NCI-H2081 treated with DMSO at 0.1 percent for 48 hours (cell line): Measurements from ENCODE around the gene WDR49.

Source experiments
- DNase-seq: peaks from one replicate; lab custom pipeline; 2025; lab: John Stamatoyannopoulos, UW

WDR49 gene

DNA sequence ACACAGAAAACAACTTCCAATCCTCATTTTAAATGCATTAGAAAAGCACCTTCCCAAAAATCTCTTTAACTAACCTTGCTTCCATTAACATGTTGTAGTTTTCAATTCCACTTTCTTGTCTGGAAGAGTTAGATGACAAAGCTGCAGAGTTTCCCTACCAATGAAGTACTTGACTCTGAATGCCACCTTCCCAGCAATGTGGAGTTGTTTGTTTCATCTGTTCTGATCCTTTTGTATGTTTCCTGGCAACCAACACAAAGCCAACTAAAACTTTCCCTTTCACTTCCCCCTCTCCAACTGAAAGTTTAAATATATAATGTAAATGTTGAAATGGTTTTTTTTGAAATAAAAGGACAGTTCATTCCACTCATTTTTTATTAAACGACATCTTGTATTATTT is at the start of gene WDR49:
TSS of gene WDR49 (minus strand) at position 183 of the 400 bp plus-strand sequence. CDS start 517 bp downstream, outside the sequence.
- no peak for DNase-seq

- no peak for DNase-seq
Observed at GRCh38 chr3:167700926-167701325, 47.2 kb upstream of the WDR49 start.

GRCh38 chr3:167700046-167700445 is 46.3 kb upstream of the WDR49 start:
- no peak for DNase-seq

- no peak for DNase-seq
Observed at GRCh38 chr3:167694121-167694520, 40.4 kb upstream of the WDR49 start.

DNA sequence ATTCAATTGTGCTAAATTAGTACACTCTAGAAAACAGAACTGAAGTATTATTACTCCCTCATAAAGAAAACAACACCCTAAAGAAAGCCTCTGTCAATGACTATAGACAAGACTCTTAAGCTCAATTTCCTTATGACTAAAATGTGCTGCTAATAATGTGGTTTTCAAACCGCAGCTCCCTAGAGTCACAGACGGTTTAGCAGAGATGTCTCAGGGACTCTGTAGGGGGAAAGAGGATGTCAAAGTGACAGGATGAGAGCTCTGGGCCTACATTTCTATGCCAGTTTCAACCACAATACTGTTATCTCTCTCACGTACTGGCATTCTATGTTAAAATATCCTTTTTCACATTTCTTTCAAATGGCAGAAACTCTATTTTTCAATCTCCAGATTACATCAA is 37.6 kb upstream of the WDR49 start:
- DNase-seq = no peak

GRCh38 chr3:167684388-167684993 is 30.7 kb upstream of the WDR49 start:
- peak; percentile 33 for DNase-seq

DNA sequence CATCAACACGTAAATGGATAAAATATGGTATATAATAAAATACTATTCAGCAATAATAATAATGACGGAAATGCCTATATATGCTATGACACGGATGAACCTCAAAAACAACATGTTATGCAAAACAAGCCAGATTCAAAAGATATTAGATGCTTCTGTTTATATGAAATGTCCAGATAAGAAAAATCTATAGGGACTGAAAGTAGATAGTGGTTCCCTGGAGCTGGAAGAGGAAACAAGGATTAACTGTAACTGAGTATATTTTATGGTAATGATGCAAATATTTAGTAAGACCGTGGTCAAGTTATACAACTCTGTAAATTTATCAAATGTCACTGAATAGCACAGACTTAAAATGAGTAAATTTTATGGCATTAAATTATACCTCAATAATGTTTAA is 25.8 kb upstream of the WDR49 start:
- DNase-seq = no peak

DNA sequence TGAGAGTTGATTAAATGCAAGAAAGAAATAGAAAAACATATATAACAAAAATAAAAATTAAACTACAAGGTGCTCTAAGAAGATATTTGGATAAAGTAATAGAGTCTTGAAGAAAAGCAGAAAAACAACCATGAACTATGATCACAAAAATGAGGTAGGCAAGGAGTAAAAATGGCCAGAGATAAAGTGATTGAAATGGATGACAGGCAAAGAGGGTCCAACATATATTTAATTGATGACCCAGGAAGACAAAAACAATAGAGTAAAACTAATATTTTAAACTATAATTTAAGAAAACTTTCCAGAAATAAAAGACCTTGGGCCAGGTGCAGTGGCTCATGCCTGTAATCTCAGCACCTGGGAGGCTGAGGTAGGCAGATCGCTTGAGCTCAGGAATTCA is 22.1 kb upstream of the WDR49 start:
- DNase-seq = no peak

- DNase-seq = no peak
Observed at GRCh38 chr3:167673221-167673620, 19.5 kb upstream of the WDR49 start.

DNA sequence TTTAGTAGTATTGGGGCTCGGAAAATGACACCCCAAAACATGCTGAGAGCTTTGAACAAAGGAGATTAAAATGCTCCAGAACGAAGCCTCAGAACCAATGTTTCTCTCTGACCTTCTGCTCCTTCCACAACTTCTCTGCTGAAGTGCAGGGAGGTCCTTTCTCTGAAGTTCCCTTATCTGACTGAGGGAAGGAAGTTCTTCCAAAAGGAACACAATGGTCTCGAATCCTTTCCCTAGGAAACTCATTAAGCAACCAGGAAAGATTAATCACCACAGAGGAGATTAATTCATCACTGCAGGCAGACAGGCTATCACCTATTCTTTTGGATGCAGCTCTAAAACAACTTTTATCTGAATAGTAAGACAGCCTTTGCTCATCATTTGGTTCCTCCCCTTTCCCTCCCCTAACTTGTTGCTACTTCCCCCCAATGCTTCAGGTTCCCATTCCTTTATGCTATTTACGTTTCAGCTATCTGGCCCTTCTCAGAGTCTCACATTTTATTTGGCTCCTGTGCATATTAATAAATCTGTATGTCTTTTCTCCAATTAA is 18.2 kb upstream of the WDR49 start:
- no peak for DNase-seq

DNA sequence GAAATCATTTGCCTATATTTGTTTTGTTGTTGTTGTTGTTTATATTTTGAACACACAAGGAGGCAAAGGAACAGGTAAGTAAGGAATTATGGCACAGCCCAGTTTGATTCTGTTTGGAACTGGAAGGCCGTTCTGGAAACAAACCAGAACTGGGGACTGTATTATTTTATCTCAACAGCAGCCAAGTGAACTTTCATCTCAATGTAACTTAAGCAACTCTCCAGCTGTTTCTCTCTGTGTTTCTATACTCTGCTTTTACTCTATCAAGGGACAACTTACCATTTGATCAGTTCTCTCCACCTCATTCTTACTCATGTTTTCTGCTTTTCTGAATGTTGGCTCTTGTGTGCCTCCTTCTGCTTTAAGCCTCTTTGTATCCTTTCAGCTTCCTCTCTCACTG is 16.0 kb upstream of the WDR49 start:
- no peak for DNase-seq

- no peak for DNase-seq
Observed at GRCh38 chr3:167668651-167669050, 14.9 kb upstream of the WDR49 start.

DNA sequence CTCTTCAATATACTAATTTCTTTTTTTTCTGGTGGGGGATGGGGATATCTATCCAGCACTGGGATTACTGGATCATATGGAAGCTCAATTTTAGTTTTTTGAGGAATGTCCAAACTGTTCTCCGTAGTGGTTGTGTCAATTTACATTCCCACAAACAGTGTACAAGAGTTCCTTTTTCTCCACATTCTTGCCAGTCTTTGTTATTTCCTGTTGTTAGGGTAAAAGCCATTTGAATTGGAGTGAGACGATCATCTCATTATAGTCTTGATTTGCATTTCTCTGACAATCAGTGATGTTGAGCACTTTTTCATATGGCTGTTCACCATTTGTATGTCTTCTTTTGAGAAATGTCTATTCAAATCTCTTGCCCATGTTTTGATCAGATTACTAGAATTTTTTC is 12.8 kb upstream of the WDR49 start:
- DNase-seq = no peak

- no peak for DNase-seq
Observed at GRCh38 chr3:167662919-167663400, 9.2 kb upstream of the WDR49 start.

- DNase-seq = no peak
Observed at GRCh38 chr3:167657684-167658225, 4.0 kb upstream of the WDR49 start.

GRCh38 chr3:167656821-167657220 is 3.1 kb upstream of the WDR49 start:
- no peak for DNase-seq

GRCh38 chr3:167653155-167653554 is 587 bp downstream of the WDR49 start:
- DNase-seq = no peak

- DNase-seq = no peak
Observed at GRCh38 chr3:167651826-167652225, 1.9 kb downstream of the WDR49 start.

DNA sequence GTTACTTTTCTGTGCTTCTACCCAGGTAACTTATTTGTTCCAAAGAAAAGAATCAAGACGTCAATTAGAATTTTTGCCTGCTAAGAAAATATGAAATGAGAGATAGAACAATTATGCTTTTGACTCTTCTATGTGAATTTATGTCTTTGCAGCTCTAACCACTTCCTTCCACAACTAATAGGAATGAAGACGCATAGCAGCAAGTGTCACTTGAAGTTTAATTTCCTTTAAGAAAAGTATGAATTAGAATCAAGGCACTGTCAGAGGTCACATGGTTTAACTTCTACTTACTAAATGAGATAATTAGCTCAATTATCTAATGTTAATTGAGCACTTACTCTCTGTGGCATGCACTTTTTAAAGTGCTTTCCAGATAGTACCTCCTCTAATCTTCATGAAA is 3.3 kb downstream of the WDR49 start:
- no peak for DNase-seq

DNA sequence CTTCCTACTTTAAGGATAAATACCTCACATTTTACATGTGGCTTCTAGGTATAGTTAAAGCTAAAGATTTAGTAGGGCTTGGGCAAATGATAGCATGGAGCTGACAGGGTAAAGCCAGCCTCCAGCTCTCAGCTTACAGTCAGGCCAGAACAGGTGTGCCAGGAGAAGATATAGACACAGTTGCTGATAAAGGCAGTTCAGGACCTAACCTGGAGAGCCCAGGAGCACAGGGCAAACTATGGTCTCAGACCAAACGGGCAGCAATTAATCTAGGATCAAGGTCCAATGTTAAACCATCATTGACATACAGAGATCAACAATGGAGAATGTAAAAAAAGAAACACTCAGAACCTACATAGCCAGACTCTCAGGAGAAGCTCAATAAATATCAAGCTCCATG is 4.0 kb downstream of the WDR49 start:
- no peak for DNase-seq

- no peak for DNase-seq
Observed at GRCh38 chr3:167644611-167645010, 9.1 kb downstream of the WDR49 start.

GRCh38 chr3:167631471-167631870 is 22.3 kb downstream of the WDR49 start:
- no peak for DNase-seq

- DNase-seq = no peak
Observed at GRCh38 chr3:167626490-167626889, 27.3 kb downstream of the WDR49 start.

DNA sequence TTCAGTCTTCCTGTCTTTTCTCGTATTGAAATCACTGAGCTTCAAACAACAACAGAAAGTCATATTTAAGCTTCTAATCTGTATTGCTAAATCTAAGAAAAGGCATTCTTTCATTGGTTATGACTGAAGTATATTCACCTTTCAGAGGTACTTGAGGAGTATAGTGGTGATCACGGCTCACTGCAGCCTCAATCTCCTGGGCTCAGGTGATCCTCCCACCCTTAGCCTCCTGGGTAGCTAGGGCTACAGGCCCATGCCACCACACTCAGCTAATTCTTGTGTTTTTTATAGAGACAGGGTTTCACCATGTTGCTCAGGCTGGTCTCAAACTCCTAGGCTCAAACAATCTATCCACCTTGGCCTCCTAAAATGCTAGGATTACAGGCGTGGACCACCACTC is 38.7 kb downstream of the WDR49 start:
- no peak for DNase-seq
